Measurements from ENCODE around the gene SLC13A4.

DNA sequence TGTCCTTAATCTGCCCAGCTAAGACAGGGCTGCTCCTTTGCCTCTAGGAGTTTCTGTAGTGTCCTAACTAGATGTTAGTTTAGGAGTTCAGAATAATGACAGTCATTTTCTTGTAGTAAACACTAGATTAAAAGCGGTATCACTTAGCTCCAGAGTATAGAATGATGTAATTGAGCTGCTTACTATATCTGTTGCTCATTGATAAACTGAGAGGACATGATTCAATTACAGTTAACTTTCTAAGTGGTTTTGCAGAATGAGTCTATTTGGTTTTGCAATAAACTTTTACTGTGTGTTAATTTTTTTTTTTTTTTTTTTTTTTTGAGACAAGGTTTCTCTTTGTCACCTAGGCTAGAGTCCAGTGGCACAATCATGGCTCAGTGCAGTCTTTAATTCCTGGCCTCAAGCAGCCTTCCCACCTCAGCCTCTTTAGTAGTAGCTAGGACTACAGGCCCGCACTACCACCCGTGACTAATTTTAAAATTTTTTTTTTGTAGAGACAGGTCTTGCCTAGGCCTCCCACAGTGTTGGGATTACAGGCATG, 63.9 kb downstream of the SLC13A4 start:
- TF ChIP-seq POLR2A (IDR thresholded peaks at IDR 0.05; ENCODE audit: low read depth, low read length) (no peak), POLR2AphosphoS5 (IDR thresholded peaks at IDR 0.05; ENCODE audit: low read depth, low read length) (no peak), TAF1 (IDR thresholded peaks at IDR 0.05; ENCODE audit: low read depth, low read length) (no peak)

Measured in GM12891 (cell line).